GM23248 (cell line): ENCODE measurements around the gene BOLL. TPM values are rescaled to one million over a fixed set of nuclear protein-coding genes. Genes with fewer than 3 reads are reported as not detected.

ENCODE experiments used
- DNase-seq: peaks from one replicate; pipeline ENCODE4 v3.0.0-alpha.2; 2015
- H2AFZ ChIP-seq: fragments of 200-600 bp; sonication (generic); 2 replicates; pipeline ENCODE4 v1.6.1; 2016; ENCODE audit warnings: antibody characterized with exemption
- H3F3A ChIP-seq: fragments of 200-600 bp; sonication (generic); 2 replicates; pipeline ENCODE4 v1.6.1; 2016; ENCODE audit warnings: mild to moderate bottlenecking, antibody characterized with exemption, mixed run types; ENCODE audit not compliant: insufficient read depth
- H3K27ac ChIP-seq: fragments of 200-600 bp; sonication (generic); 2 replicates; pipeline ENCODE4 v1.5.1; 2016; ENCODE audit warnings: mild to moderate bottlenecking
- H3K27me3 ChIP-seq: fragments of 200-600 bp; sonication (generic); replicated peaks from 2 replicates; pipeline ENCODE4 v1.6.1; 2016; ENCODE audit warnings: mild to moderate bottlenecking; ENCODE audit not compliant: insufficient read depth
- H3K36me3 ChIP-seq: fragments of 200-600 bp; sonication (generic); 2 replicates; pipeline ENCODE4 v1.6.1; 2016; ENCODE audit warnings: low read depth, mild to moderate bottlenecking
- H3K4me1 ChIP-seq: fragments of 200-600 bp; sonication (generic); 2 replicates; pipeline ENCODE4 v1.6.1; 2016; ENCODE audit warnings: mild to moderate bottlenecking; ENCODE audit not compliant: insufficient read depth
- H3K4me2 ChIP-seq: fragments of 200-600 bp; sonication (generic); one replicate; pipeline ENCODE4 v1.6.1; 2016; ENCODE audit warnings: mild to moderate bottlenecking; ENCODE audit not compliant: unreplicated experiment
- H3K4me3 ChIP-seq: fragments of 200-600 bp; sonication (generic); 2 replicates; pipeline ENCODE4 v1.5.1; 2016; ENCODE audit warnings: mild to moderate bottlenecking
- H3K79me2 ChIP-seq: fragments of 200-600 bp; sonication (generic); 2 replicates; pipeline ENCODE4 v1.6.1; 2016; ENCODE audit warnings: mild to moderate bottlenecking; ENCODE audit not compliant: insufficient read depth
- H3K9ac ChIP-seq: fragments of 200-600 bp; sonication (generic); 2 replicates; pipeline ENCODE4 v1.6.1; 2016; ENCODE audit warnings: mild to moderate bottlenecking
- H3K9me2 ChIP-seq: fragments of 200-600 bp; sonication (generic); 2 replicates; pipeline ENCODE4 v1.6.1; 2016; ENCODE audit warnings: mixed run types, mild to moderate bottlenecking, moderate library complexity; ENCODE audit not compliant: insufficient read depth
- H3K9me3 ChIP-seq: fragments of 200-600 bp; sonication (generic); one replicate; pipeline ENCODE4 v1.6.1; 2017; ENCODE audit warnings: low read depth
- H4K20me1 ChIP-seq: fragments of 200-600 bp; sonication (generic); 2 replicates; pipeline ENCODE4 v1.6.0; 2016; ENCODE audit not compliant: insufficient read depth
- EZH2 ChIP-seq: fragments of 200-600 bp; sonication (generic); IDR thresholded peaks from 2 replicates; pipeline ENCODE4 v1.6.1; 2018; ENCODE audit warnings: antibody characterized with exemption, mild to moderate bottlenecking; ENCODE audit not compliant: insufficient read depth, poor library complexity, severe bottlenecking
- EZH2phosphoT487 ChIP-seq: fragments of 200-600 bp; sonication (generic); IDR thresholded peaks from 2 replicates; pipeline ENCODE4 v1.6.1; 2018; ENCODE audit warnings: antibody characterized with exemption, moderate library complexity, mild to moderate bottlenecking, low read depth; ENCODE audit not compliant: insufficient read depth
- WGBS, 2 experiments: methylation state at CpG; one replicate each; pipeline ENCODE4 v1.1.6; 2015 to 2017; ENCODE audit warnings: low lambda C conversion rate in 2 of 2, low coverage in 1 of 2; ENCODE audit errors: missing lambda C conversion rate in 2 of 2; 5-methylcytosine and 5-hydroxymethylcytosine counted together
- in situ Hi-C: fragments of 300-500 bp; cut with MboI; formaldehyde crosslinking; loops from 2 replicates; pipeline ENCODE4 v1.15.0; 2020
- polyA plus RNA-seq: library from polyadenylated mRNA; unstranded; fragments of >200 nt; fragmentation: Nextera tagmentation; extraction: Ambion mirVana; gene quantifications from 2 replicates; pipeline ENCODE4 v1.2.1, GENCODE V29; 2016
- total RNA-seq: library from RNA; depleted of rRNA; stranded (reverse); fragments of >200 nt; shearing (Covaris generic); gene quantifications from 2 replicates; pipeline ENCODE4 v1.2.3, GENCODE V29; 2014

BOLL gene
- total and polyA plus RNA-seq, 2 experiments from 2014 or later, result not detected

GRCh38 chr2:197800091-197800490 is 15.0 kb upstream of the BOLL start:
- 93 to 100% methylated on average over 2 of the region's 2 CpGs for WGBS, 2 experiments
- in situ Hi-C loops, result loop anchor here (5.0 kb wide), 2 partner anchors 327 to 492 kb away; no protein-coding TSS in a partner anchor
- H2AFZ ChIP-seq, result no peak overlapping the region
- H3K4me3 ChIP-seq, result no peak overlapping the region
- H3K9ac ChIP-seq, result no peak overlapping the region
- H3K27ac ChIP-seq, result no peak overlapping the region
- H3K9me2 ChIP-seq, result no peaks in the 10 kb centered on the region
- no peaks in the 10 kb centered on the region for H3K4me1 ChIP-seq
- no peaks in the 10 kb centered on the region for H3F3A ChIP-seq
- H3K79me2 ChIP-seq, result no peaks in the 10 kb centered on the region
- TF ChIP-seq EZH2phosphoT487, result no peak
- no peak for TF ChIP-seq EZH2
- H3K36me3 ChIP-seq, result no peaks in the 10 kb centered on the region
- H4K20me1 ChIP-seq, result no peaks in the 10 kb centered on the region
- DNase-seq, result no peak
- H3K9me3 ChIP-seq, result no peaks in the 10 kb centered on the region
- no peak overlapping the region for H3K4me2 ChIP-seq
- H3K27me3 ChIP-seq, result no peaks in the 10 kb centered on the region

- no peaks in the 10 kb centered on the region for H3K79me2 ChIP-seq
- no peak overlapping the region for H3K4me3 ChIP-seq
- no peak overlapping the region for H3K4me2 ChIP-seq
- WGBS, 2 experiments, result 85 to 87% methylated on average over 3 of the region's 3 CpGs
- no peak overlapping the region for H3K9ac ChIP-seq
- H4K20me1 ChIP-seq, result no peaks in the 10 kb centered on the region
- H2AFZ ChIP-seq, result no peak overlapping the region
- no peaks in the 10 kb centered on the region for H3K9me2 ChIP-seq
- H3K4me1 ChIP-seq, result no peaks in the 10 kb centered on the region
- no peaks in the 10 kb centered on the region for H3K27me3 ChIP-seq
- H3K9me3 ChIP-seq, result no peaks in the 10 kb centered on the region
- DNase-seq, result no peak
- TF ChIP-seq EZH2phosphoT487 (no peak), EZH2 (no peak)
- in situ Hi-C loops, result no loop called here
- H3K36me3 ChIP-seq, result no peaks in the 10 kb centered on the region
- no peaks in the 10 kb centered on the region for H3F3A ChIP-seq
- no peak overlapping the region for H3K27ac ChIP-seq
Measured at GRCh38 chr2:197799068-197799467, 13.9 kb upstream of the BOLL start.

GRCh38 chr2:197798187-197798586 is 13.1 kb upstream of the BOLL start:
- WGBS, 2 experiments, result 62% methylated on average over 4 of the region's 4 CpGs
- in situ Hi-C loops, result no loop called here
- no peak overlapping the region for H2AFZ ChIP-seq
- no peak overlapping the region for H3K4me3 ChIP-seq
- no peaks in the 10 kb centered on the region for H3K36me3 ChIP-seq
- H3K27ac ChIP-seq, result no peak overlapping the region
- no peaks in the 10 kb centered on the region for H3K4me1 ChIP-seq
- H3K9ac ChIP-seq, result no peak overlapping the region
- H3F3A ChIP-seq, result no peaks in the 10 kb centered on the region
- DNase-seq, result no peak
- H3K9me2 ChIP-seq, result no peaks in the 10 kb centered on the region
- H3K4me2 ChIP-seq, result no peak overlapping the region
- H3K9me3 ChIP-seq, result no peaks in the 10 kb centered on the region
- no peaks in the 10 kb centered on the region for H4K20me1 ChIP-seq
- TF ChIP-seq EZH2, result no peak
- no peak for TF ChIP-seq EZH2phosphoT487
- H3K27me3 ChIP-seq, result no peaks in the 10 kb centered on the region
- no peaks in the 10 kb centered on the region for H3K79me2 ChIP-seq

- H3K9me2 ChIP-seq, result no peaks in the 10 kb centered on the region
- H3K9ac ChIP-seq, result no peak overlapping the region
- H3K4me1 ChIP-seq, result no peaks in the 10 kb centered on the region
- no peaks in the 10 kb centered on the region for H3K36me3 ChIP-seq
- TF ChIP-seq EZH2, result no peak
- no peak for TF ChIP-seq EZH2phosphoT487
- DNase-seq, result no peak
- in situ Hi-C loops, result no loop called here
- no peaks in the 10 kb centered on the region for H3K9me3 ChIP-seq
- H3K4me3 ChIP-seq, result no peak overlapping the region
- no peaks in the 10 kb centered on the region for H3K27me3 ChIP-seq
- no peaks in the 10 kb centered on the region for H4K20me1 ChIP-seq
- H2AFZ ChIP-seq, result no peak overlapping the region
- no peak overlapping the region for H3K4me2 ChIP-seq
- H3K27ac ChIP-seq, result no peak overlapping the region
- H3F3A ChIP-seq, result no peaks in the 10 kb centered on the region
- no peaks in the 10 kb centered on the region for H3K79me2 ChIP-seq
Measured at GRCh38 chr2:197795277-197795676, 10.2 kb upstream of the BOLL start.

GRCh38 chr2:197793456-197793855 is 8.3 kb upstream of the BOLL start:
- DNase-seq, result no peak
- Histone ChIP-seq H3K9ac (no peak overlapping the region), H3K27ac (no peak overlapping the region), H3K4me2 (no peak overlapping the region), H3K79me2 (no peaks in the 10 kb centered on the region), H2AFZ (no peak overlapping the region), H3K4me1 (no peaks in the 10 kb centered on the region), H3K36me3 (no peaks in the 10 kb centered on the region), H3K9me2 (no peaks in the 10 kb centered on the region), H3K9me3 (no peaks in the 10 kb centered on the region), H3K4me3 (no peak overlapping the region), H3K27me3 (no peaks in the 10 kb centered on the region), H3F3A (no peaks in the 10 kb centered on the region), H4K20me1 (no peaks in the 10 kb centered on the region)
- in situ Hi-C loops, result no loop called here
- WGBS, 2 experiments, result 95 to 96% methylated on average over 1 of the region's 1 CpG
- TF ChIP-seq EZH2phosphoT487, result no peak
- no peak for TF ChIP-seq EZH2
